B cell (primary cell): ENCODE data around the gene NDUFV2. TPM values are rescaled to one million over a fixed set of nuclear protein-coding genes. Genes with fewer than 3 reads are reported as not detected.

ENCODE experiments used
- ATAC-seq: fragments of 200-7000 bp; cut with Tn5 transposase; one replicate; pipeline ENCODE4 v1.10.0; 2021; ENCODE audit warnings: low read depth, mild to moderate bottlenecking, moderate number of reproducible peaks, moderate library complexity
- CTCF ChIA-PET: fragments of 350-600 bp; sonication (Branson Sonifier 250); formaldehyde crosslinking; loops from one replicate; lab custom pipeline; 2021; ENCODE audit warnings: antibody characterized with exemption, inconsistent platforms; lab: Charles Lee
- POLR2A ChIA-PET: fragments of 350-600 bp; sonication (Branson Sonifier 250); formaldehyde crosslinking; loops from one replicate; lab custom pipeline; 2021; ENCODE audit warnings: antibody characterized with exemption; lab: Charles Lee
- DNase-seq: peaks from one replicate; pipeline ENCODE4 v3.0.0; 2013
- H2AFZ ChIP-seq: 2 replicates; pipeline ENCODE4 v1.6.1; 2012; ENCODE audit warnings: mild to moderate bottlenecking, low read depth, low read length; ENCODE audit not compliant: insufficient read depth, poor library complexity, severe bottlenecking
- H3K27ac ChIP-seq, 2 donors: 1 replicate in 1 of 2; 2 replicates in 1 of 2; pipeline ENCODE4 v1.5.1; 2012 to 2013; ENCODE audit warnings: low read length in 2 of 2, mild to moderate bottlenecking in 2 of 2, moderate library complexity in 1 of 2
- H3K27me3 ChIP-seq, 4 experiments: fragments of 200-600 bp in 1 of 4; sonication (generic) in 1 of 4; replicated peaks in 1 of 4; 1 replicate in 2 of 4; 2 replicates in 2 of 4; pipeline versions ENCODE4 v1.6.1 to v1.7.0; 2013 to 2016; ENCODE audit warnings: low read length in 3 of 4, mild to moderate bottlenecking in 2 of 4, mixed read lengths in 1 of 4, moderate library complexity in 1 of 4; ENCODE audit not compliant: insufficient read depth in 4 of 4, control insufficient read depth in 3 of 4; ENCODE audit errors: control extremely low read depth in 1 of 4
- H3K36me3 ChIP-seq, 2 experiments: replicated peaks in 1 of 2; 1 replicate in 1 of 2; 2 replicates in 1 of 2; pipeline versions ENCODE4 v1.6.1 to v1.7.1; 2013; ENCODE audit warnings: low read length in 1 of 2; ENCODE audit not compliant: insufficient read depth in 2 of 2, control insufficient read depth in 1 of 2; ENCODE audit errors: control extremely low read depth in 1 of 2, extremely low read depth in 1 of 2
- H3K4me1 ChIP-seq, 2 donors: fragments of 200-600 bp in 1 of 2; sonication (generic) in 1 of 2; 1 replicate in 1 of 2; 2 replicates in 1 of 2; pipeline versions ENCODE4 v1.5.1 to v1.6.1; 2013 to 2017; ENCODE audit warnings: low read length in 2 of 2; ENCODE audit not compliant: control insufficient read depth in 2 of 2, insufficient read depth in 2 of 2
- H3K4me2 ChIP-seq: replicated peaks from 2 replicates; pipeline ENCODE3; 2012; ENCODE audit warnings: mild to moderate bottlenecking, low read depth, low read length; ENCODE audit not compliant: poor library complexity, severe bottlenecking
- H3K4me3 ChIP-seq, 5 experiments: fragments of 200-600 bp in 1 of 5; sonication (generic) in 1 of 5; 1 replicate in 3 of 5; 2 replicates in 2 of 5; pipeline versions ENCODE4 v1.5.1 to v1.7.0; 2011 to 2016; ENCODE audit warnings: low read length in 4 of 5, mild to moderate bottlenecking in 4 of 5, low read depth in 2 of 5, control low read depth in 1 of 5, moderate library complexity in 1 of 5; ENCODE audit not compliant: insufficient read depth in 1 of 5; ENCODE audit errors: control extremely low read depth in 1 of 5, extremely low read depth in 1 of 5
- H3K79me2 ChIP-seq: fragments of 200-600 bp; sonication (generic); one replicate; pipeline ENCODE4 v1.6.0; 2016; ENCODE audit warnings: low read length; ENCODE audit not compliant: control insufficient read depth, insufficient read depth
- H3K9ac ChIP-seq: fragments of 200-600 bp; sonication (generic); 2 replicates; pipeline ENCODE4 v1.6.1; 2017; ENCODE audit warnings: mild to moderate bottlenecking, low read length, moderate library complexity
- H3K9me3 ChIP-seq, 3 donors: one replicate each; pipeline versions ENCODE4 v1.6.1 to v1.7.1; 2013; ENCODE audit warnings: low read length in 2 of 3; ENCODE audit not compliant: control insufficient read depth in 2 of 3, insufficient read depth in 1 of 3; ENCODE audit errors: control extremely low read depth in 1 of 3
- H4K20me1 ChIP-seq: 2 replicates; pipeline ENCODE4 v1.6.0; 2012; ENCODE audit warnings: mild to moderate bottlenecking, low read length; ENCODE audit not compliant: insufficient read depth, control insufficient read depth, poor library complexity, severe bottlenecking
- H3K27ac Mint-ChIP-seq: one replicate; pipeline ENCODE4 v1.8.0; 2021; ENCODE audit warnings: mixed read lengths
- H3K27me3 Mint-ChIP-seq: one replicate; pipeline ENCODE4 v1.8.0; 2021; ENCODE audit warnings: mixed read lengths
- H3K4me1 Mint-ChIP-seq: one replicate; pipeline ENCODE4 v1.8.0; 2021; ENCODE audit warnings: mixed read lengths
- H3K4me3 Mint-ChIP-seq: one replicate; pipeline ENCODE4 v1.8.0; 2021; ENCODE audit warnings: mixed read lengths
- H3K9me3 Mint-ChIP-seq: one replicate; pipeline ENCODE4 v1.8.0; 2022; ENCODE audit warnings: mixed read lengths; ENCODE audit not compliant: insufficient read depth
- CTCF ChIP-seq: fragments of 200-600 bp; IDR thresholded peaks from one replicate; pipeline ENCODE4 v1.8.0; 2022; ENCODE audit warnings: antibody characterized with exemption, mild to moderate bottlenecking
- EZH2 ChIP-seq: IDR thresholded peaks from 2 replicates; pipeline ENCODE4 v1.6.1; 2012; ENCODE audit warnings: borderline replicate concordance, low read depth, mild to moderate bottlenecking, moderate library complexity, low read length; ENCODE audit not compliant: insufficient read depth, poor library complexity, severe bottlenecking
- WGBS: methylation state at CpG from one replicate; pipeline ENCODE4 v1.1.5; 2013; ENCODE audit warnings: missing lambda C conversion rate; ENCODE audit not compliant: insufficient coverage; 5-methylcytosine and 5-hydroxymethylcytosine counted together
- intact Hi-C: fragments of 100-400 bp; cut with micrococcal nuclease; formaldehyde crosslinking; loops from one replicate; pipeline ENCODE4 v1.10.0; 2022
- polyA plus RNA-seq: library from polyadenylated mRNA; depleted of rRNA; stranded (reverse); fragments of >200 nt; gene quantifications from 2 replicates; pipeline ENCODE4 v1.2.3, GENCODE V29; 2012
- total RNA-seq, 2 donors: library from RNA; stranded (reverse); fragments of 120-200 nt in 1 of 2; gene quantifications; 1 replicate in 1 of 2; 2 replicates in 1 of 2; pipeline versions ENCODE4 v1.2.3 to v1.2.4, GENCODE V29; 2013 to 2022

NDUFV2 gene
- total and polyA plus RNA-seq, 2 donors (not counting 1 experiment from before 2014, with no cell fraction given), result 44.4 to 137 TPM

- peak overlapping the region; percentile 39 for H3K9ac ChIP-seq
Measured at GRCh38 chr18:9140381-9140780, 37.9 kb downstream of the NDUFV2 start.

More at GRCh38 chr18:9140381-9140780, 37.9 kb downstream of the NDUFV2 start:
- H3K4me2 ChIP-seq, result peak overlapping the region; percentile 71
- H3K27me3 Mint-ChIP-seq, result no peaks in the 10 kb centered on the region
- POLR2A ChIA-PET, result no interaction called here
- no peaks in the 10 kb centered on the region for H3K9me3 ChIP-seq
- no peaks in the 10 kb centered on the region for H3K9me3 Mint-ChIP-seq
- CTCF ChIA-PET, result interaction anchor here (0.8 to 1.7 kb wide), 2 partner anchors 10 to 31 kb away, joined by 3 to 5 read pairs; no protein-coding TSS in a partner anchor
- H2AFZ ChIP-seq, result no peak overlapping the region
- peaks cover 74% of the 10 kb centered on the region for H3K79me2 ChIP-seq
- H3K36me3 ChIP-seq, result peaks cover 0 to 3% of the 10 kb centered on the region in 2 experiments
- peak overlapping the region; percentile 48 to 89 for H3K27ac ChIP-seq
- no CpG with 5 or more reads among the region's 2 CpGs for WGBS
- H4K20me1 ChIP-seq, result peaks cover 30% of the 10 kb centered on the region
- intact Hi-C loops, result loop anchor here (1.0 to 10.0 kb wide), 2 partner anchors 8 to 474 kb away; partner anchors contain the start of gene PPP4R1
- H3K4me3 Mint-ChIP-seq, result peak overlapping the region; percentile 98
- H3K4me1 Mint-ChIP-seq, result peaks cover 64% of the 10 kb centered on the region
- DNase-seq (no peak), ATAC-seq (no peak)
- H3K27ac Mint-ChIP-seq, result peak overlapping the region; percentile 70
- no peaks in the 10 kb centered on the region for H3K27me3 ChIP-seq
- peak overlapping the region in 1 of 5 experiments; percentile 49 for H3K4me3 ChIP-seq
- H3K4me1 ChIP-seq, result peaks cover 59 to 68% of the 10 kb centered on the region in 2 donors
- TF ChIP-seq CTCF, result no peak
- TF ChIP-seq EZH2, result no peak
